HepG2 (cell line): ENCODE measurements around the gene ZNF740. TPM values are rescaled to one million over a fixed set of nuclear protein-coding genes. Genes with fewer than 3 reads are reported as not detected.

Experiments
- ATAC-seq: fragments of 200-7000 bp; cut with Tn5 transposase; 3 replicates; pipeline ENCODE4 v1.9.1; 2020; ENCODE audit warnings: mild to moderate bottlenecking, moderate library complexity
- BruUV-seq: library from RNA; stranded (reverse); fragments of 400-500 nt; replicated peaks from 2 replicates; lab custom pipeline; 2021; lab: Mats Ljungman, UMichigan
- CTCF ChIA-PET: fragments of 300-600 bp; formaldehyde crosslinking; extraction: SDS; loops from one replicate; lab custom pipeline; 2021; ENCODE audit warnings: low total read pairs, inconsistent platforms, low intra/inter-chr PET ratio; lab: Yijun Ruan, JAX
- POLR2A ChIA-PET: fragments of 350-600 bp; sonication (Branson Sonifier 250); formaldehyde crosslinking; loops from one replicate; lab custom pipeline; 2020; ENCODE audit warnings: antibody characterized with exemption, inconsistent platforms; lab: Yijun Ruan, JAX
- DNase-seq: peaks from one replicate; pipeline ENCODE4 v3.0.0-alpha.2; 2015; ENCODE audit warnings: low spot score
- FAIRE-seq: peaks from 3 replicates; lab custom pipeline; 2011; peaks lifted over from hg19 to GRCh38; lab: Jason Lieb, UNC
- H2AFZ ChIP-seq: one replicate; pipeline ENCODE4 v1.6.1; 2011; ENCODE audit warnings: low read length, inconsistent platforms
- H3K27ac ChIP-seq: fragments of 300-600 bp; 3 replicates; pipeline ENCODE4 v1.8.0; 2011; ENCODE audit warnings: mixed run types, mild to moderate bottlenecking, mixed read lengths, low read length, inconsistent platforms; ENCODE audit not compliant: insufficient read depth; ENCODE audit errors: extremely low read length
- H3K27me3 ChIP-seq, 2 experiments: fragments of 200-600 bp in 1 of 2; 2 replicates in 1 of 2; 3 replicates in 1 of 2; pipeline versions ENCODE4 v1.6.0 to v1.8.0; 2011; ENCODE audit warnings: low read length in 2 of 2, mild to moderate bottlenecking in 2 of 2, moderate library complexity in 2 of 2, inconsistent platforms in 1 of 2; ENCODE audit not compliant: insufficient read depth in 2 of 2, control insufficient read depth in 1 of 2
- H3K36me3 ChIP-seq, 2 experiments: fragments of 200-600 bp in 1 of 2; replicated peaks in 1 of 2; 2 replicates in 1 of 2; 3 replicates in 1 of 2; pipeline versions ENCODE4 v1.5.1 to v1.8.0; 2011; ENCODE audit warnings: low read length in 2 of 2, inconsistent platforms in 1 of 2; ENCODE audit not compliant: insufficient read depth in 2 of 2, control insufficient read depth in 1 of 2
- H3K4me1 ChIP-seq: 2 replicates; pipeline ENCODE4 v1.5.1; 2012; ENCODE audit warnings: low read length, inconsistent platforms; ENCODE audit not compliant: insufficient read depth
- H3K4me2 ChIP-seq: 2 replicates; pipeline ENCODE4 v1.6.0; 2011; ENCODE audit warnings: low read depth, low read length, inconsistent platforms
- H3K4me3 ChIP-seq, 3 experiments: fragments of 200-600 bp in 1 of 3; sonication (generic), shearing (Covaris generic) in 1 of 3; replicated peaks in 1 of 3; 2 replicates each; pipeline ENCODE4 v1.5.1; 2011 to 2016; ENCODE audit warnings: low read length in 3 of 3, inconsistent platforms in 2 of 3, low read depth in 2 of 3, mild to moderate bottlenecking in 2 of 3, control low read depth in 1 of 3, mixed read lengths in 1 of 3; ENCODE audit not compliant: insufficient read depth in 1 of 3
- H3K79me2 ChIP-seq: one replicate; pipeline ENCODE4 v1.6.1; 2011; ENCODE audit warnings: low read length, inconsistent platforms; ENCODE audit not compliant: insufficient read depth
- H3K9ac ChIP-seq: 2 replicates; pipeline ENCODE4 v1.6.0; 2011; ENCODE audit warnings: mild to moderate bottlenecking, low read depth, low read length, inconsistent platforms; ENCODE audit not compliant: insufficient read depth
- H3K9me3 ChIP-seq: 2 replicates; pipeline ENCODE4 v1.5.1; 2012; ENCODE audit warnings: mild to moderate bottlenecking, low read length
- H4K20me1 ChIP-seq: 2 replicates; pipeline ENCODE4 v1.6.0; 2011; ENCODE audit warnings: inconsistent platforms, mild to moderate bottlenecking, low read length, moderate library complexity; ENCODE audit not compliant: insufficient read depth
- ARID5B ChIP-seq: IDR thresholded peaks from 2 replicates; pipeline ENCODE4 v1.4.0; 2020; ENCODE audit warnings: mild to moderate bottlenecking, missing genetic modification reagents
- FOXA1 ChIP-seq, 2 experiments: fragments of 450-650 bp in 1 of 2; sonication (generic) in 1 of 2; formaldehyde crosslinking in 1 of 2; IDR thresholded peaks; 2 replicates each; pipeline versions ENCODE4 v1.4.0 to v1.6.1; 2016 to 2020; ENCODE audit warnings: missing genetic modification reagents in 1 of 2
- NR2F6 ChIP-seq, 2 experiments: IDR thresholded peaks; 2 replicates each; pipeline ENCODE4 v1.6.1; 2016; ENCODE audit warnings: antibody characterized with exemption in 1 of 2, mild to moderate bottlenecking in 1 of 2
- SIX1 ChIP-seq: sonication (generic); formaldehyde crosslinking; IDR thresholded peaks from 2 replicates; pipeline ENCODE4 v1.4.0; 2020; ENCODE audit warnings: missing genetic modification reagents, borderline replicate concordance
- SMC3 ChIP-seq: IDR thresholded peaks from 2 replicates; pipeline ENCODE4 v1.6.1; 2011; ENCODE audit warnings: low read length, improper control_type of control experiment
- THYN1 ChIP-seq: sonication (generic); formaldehyde crosslinking; IDR thresholded peaks from 2 replicates; pipeline ENCODE4 v1.8.1; 2023; ENCODE audit warnings: low read depth, mild to moderate bottlenecking, moderate library complexity, missing genetic modification reagents, borderline replicate concordance
- ZFX ChIP-seq: sonication (generic); formaldehyde crosslinking; IDR thresholded peaks from 2 replicates; pipeline ENCODE4 v1.4.0; 2020; ENCODE audit warnings: mild to moderate bottlenecking, low read depth, missing genetic modification reagents, moderate library complexity
- ZNF160 ChIP-seq: sonication (generic); formaldehyde crosslinking; IDR thresholded peaks from 2 replicates; pipeline ENCODE4 v1.8.0; 2022; ENCODE audit warnings: mild to moderate bottlenecking, inconsistent platforms, missing genetic modification reagents
- ZNF468 ChIP-seq: sonication (generic); formaldehyde crosslinking; IDR thresholded peaks from 2 replicates; pipeline ENCODE4 v1.8.0; 2022; ENCODE audit warnings: mild to moderate bottlenecking, moderate library complexity, missing genetic modification reagents
- WGBS: methylation state at CpG from one replicate; pipeline ENCODE4 v1.1.6; 2017; ENCODE audit warnings: low lambda C conversion rate; 5-methylcytosine and 5-hydroxymethylcytosine counted together
- in situ Hi-C: cut with HindIII; loops from 2 replicates; pipeline ENCODE4 v1.10.0; 2017; ENCODE audit warnings: low pct_unique_long_range_greater_than_20kb; ENCODE audit not compliant: extremely low pct_ligation_motif_present
- intact Hi-C: fragments of 100-400 bp; cut with micrococcal nuclease; formaldehyde crosslinking; loops from one replicate; pipeline ENCODE4 v1.10.0; 2022; ENCODE audit not compliant: unreplicated experiment
- polyA plus RNA-seq, 8 experiments: library from polyadenylated mRNA; depleted of rRNA in 3 of 8; stranded (reverse) in 7 of 8; unstranded in 1 of 8; fragments of >200 nt; fragmentation: Illumina TruSeq in 4 of 8; extraction: Trizol in 4 of 8; gene quantifications; 2 replicates each; pipeline versions ENCODE4 v1.2.1 to v1.2.3, GENCODE V29; 2011 to 2016; ENCODE audit warnings: low read depth in 4 of 8, missing spikeins in 1 of 8, mixed read lengths in 1 of 8; ENCODE audit not compliant: insufficient read depth in 1 of 8
- total RNA-seq, 5 experiments: library from RNA; depleted of rRNA; stranded (reverse); fragments of >200 nt; fragmentation: Illumina TruSeq; extraction: Trizol; gene quantifications; 2 replicates each; pipeline ENCODE4 v1.2.3, GENCODE V29; 2016; ENCODE audit warnings: low read depth in 1 of 5
- TF ChIP-seq, protein P1 (sequence below): sonication (generic); formaldehyde crosslinking; conservative IDR thresholded peaks from 2 replicates; pipeline ENCODE4 v1.4.0; 2020; ENCODE audit warnings: mild to moderate bottlenecking, missing genetic modification reagents, moderate library complexity
- TF ChIP-seq, protein P2 (sequence below): sonication (generic); formaldehyde crosslinking; IDR thresholded peaks from 2 replicates; pipeline ENCODE4 v1.9.0; 2021; ENCODE audit warnings: missing genetic modification reagents, mild to moderate bottlenecking, borderline replicate concordance
- TF ChIP-seq, protein P3 (sequence below): sonication (generic); formaldehyde crosslinking; conservative IDR thresholded peaks from 2 replicates; pipeline ENCODE4 v1.4.0; 2020; ENCODE audit warnings: missing genetic modification reagents

The ZNF740 gene
- total and polyA plus RNA-seq, 2 of the 13 experiments (the other 11 are each of a cell fraction or from before 2014, with no cell fraction given): 16.9 to 19.0 TPM

DNA sequence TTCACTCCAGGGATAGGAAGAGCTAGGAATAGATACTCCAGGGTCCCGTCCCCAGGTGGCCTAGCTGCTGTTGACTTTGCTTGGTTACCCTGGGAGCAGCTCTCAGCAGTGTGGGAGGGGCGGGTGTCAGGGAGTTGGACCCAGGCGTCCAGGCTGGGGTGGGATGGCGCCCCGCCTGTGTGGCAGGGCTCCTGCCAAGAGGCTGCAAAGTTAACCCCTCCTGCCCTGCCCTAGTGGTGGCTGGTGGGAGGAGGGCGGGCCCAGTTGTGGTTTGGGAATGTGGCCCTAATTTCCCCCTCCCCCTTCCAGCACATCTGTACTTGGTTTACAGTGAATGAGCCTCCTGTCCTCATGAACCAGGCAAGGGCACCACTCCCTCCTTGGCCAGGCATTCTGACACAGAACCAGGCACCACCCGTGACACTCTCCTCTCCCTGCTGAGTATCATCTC lies 53.2 kb downstream of the ZNF740 start (continued):
- TF ChIP-seq FOXA1 (IDR thresholded peaks at IDR 0.05): no peak
- peak; percentile 12; the same call in 1 of the 2 replicates for TF ChIP-seq FOXA1 (CRISPR knock-in tag; IDR thresholded peaks at IDR 0.05)
- no peak for TF ChIP-seq ZFX (CRISPR knock-in tag)
- TF ChIP-seq, protein P1, sequence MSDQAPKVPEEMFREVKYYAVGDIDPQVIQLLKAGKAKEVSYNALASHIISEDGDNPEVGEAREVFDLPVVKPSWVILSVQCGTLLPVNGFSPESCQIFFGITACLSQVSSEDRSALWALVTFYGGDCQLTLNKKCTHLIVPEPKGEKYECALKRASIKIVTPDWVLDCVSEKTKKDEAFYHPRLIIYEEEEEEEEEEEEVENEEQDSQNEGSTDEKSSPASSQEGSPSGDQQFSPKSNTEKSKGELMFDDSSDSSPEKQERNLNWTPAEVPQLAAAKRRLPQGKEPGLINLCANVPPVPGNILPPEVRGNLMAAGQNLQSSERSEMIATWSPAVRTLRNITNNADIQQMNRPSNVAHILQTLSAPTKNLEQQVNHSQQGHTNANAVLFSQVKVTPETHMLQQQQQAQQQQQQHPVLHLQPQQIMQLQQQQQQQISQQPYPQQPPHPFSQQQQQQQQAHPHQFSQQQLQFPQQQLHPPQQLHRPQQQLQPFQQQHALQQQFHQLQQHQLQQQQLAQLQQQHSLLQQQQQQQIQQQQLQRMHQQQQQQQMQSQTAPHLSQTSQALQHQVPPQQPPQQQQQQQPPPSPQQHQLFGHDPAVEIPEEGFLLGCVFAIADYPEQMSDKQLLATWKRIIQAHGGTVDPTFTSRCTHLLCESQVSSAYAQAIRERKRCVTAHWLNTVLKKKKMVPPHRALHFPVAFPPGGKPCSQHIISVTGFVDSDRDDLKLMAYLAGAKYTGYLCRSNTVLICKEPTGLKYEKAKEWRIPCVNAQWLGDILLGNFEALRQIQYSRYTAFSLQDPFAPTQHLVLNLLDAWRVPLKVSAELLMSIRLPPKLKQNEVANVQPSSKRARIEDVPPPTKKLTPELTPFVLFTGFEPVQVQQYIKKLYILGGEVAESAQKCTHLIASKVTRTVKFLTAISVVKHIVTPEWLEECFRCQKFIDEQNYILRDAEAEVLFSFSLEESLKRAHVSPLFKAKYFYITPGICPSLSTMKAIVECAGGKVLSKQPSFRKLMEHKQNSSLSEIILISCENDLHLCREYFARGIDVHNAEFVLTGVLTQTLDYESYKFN (CRISPR knock-in tag): no peak
- TF ChIP-seq SIX1 (CRISPR knock-in tag): no peak
- TF ChIP-seq NR2F6 (IDR thresholded peaks at IDR 0.05): no peak
- no peak for TF ChIP-seq NR2F6 (CRISPR knock-in tag; IDR thresholded peaks at IDR 0.05)
- TF ChIP-seq THYN1 (CRISPR knock-in tag): no peak

DNA sequence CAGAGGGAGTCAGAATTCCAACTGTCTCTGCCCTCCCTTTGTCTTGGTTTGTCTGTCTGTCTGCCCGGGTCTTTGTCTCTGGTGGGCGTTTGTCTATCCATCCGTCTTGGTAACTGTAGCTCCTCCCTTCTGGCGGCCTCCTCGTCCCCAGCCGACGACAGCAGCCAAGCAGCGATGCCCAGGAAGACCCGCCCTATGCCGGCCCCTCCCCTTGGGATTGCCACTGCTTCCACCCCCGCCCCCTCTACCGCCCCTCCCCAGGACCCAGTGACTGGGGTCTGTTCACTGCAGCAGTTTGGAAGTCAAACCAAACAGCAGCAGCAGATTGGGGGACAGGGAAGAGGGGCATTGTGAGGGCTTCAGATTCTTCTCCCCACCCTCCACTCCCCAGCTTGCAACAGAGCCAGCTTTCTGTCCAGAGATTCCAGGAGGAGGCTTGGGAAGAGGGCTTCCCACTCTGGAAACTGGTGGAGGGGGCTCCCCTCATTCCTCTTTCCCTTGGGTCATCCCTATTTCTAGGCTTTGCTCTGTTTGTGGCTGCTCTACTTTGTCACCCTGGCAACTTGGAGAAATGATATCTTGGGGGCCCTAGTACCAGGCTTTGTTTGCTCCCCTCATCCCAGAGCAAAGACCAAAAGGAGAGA lies 53.9 kb downstream of the ZNF740 start:
- BruUV-seq: no TSS peak
- Histone ChIP-seq H3K9me3 (no peaks in the 10 kb centered on the region), H3K9ac (no peak overlapping the region), H3K4me1 (peaks cover 38% of the 10 kb centered on the region), H3K4me2 (peak overlapping the region; percentile 40; the same call in 1 of the 2 replicates), H2AFZ (no peak overlapping the region), H4K20me1 (no peaks in the 10 kb centered on the region), H3K4me3 (no peak overlapping the region), H3K36me3 (no peaks in the 10 kb centered on the region), H3K79me2 (no peaks in the 10 kb centered on the region), H3K27ac (no peak overlapping the region), H3K27me3 (peaks cover 10 to 54% of the 10 kb centered on the region in 2 experiments)
- ChIA-PET CTCF (no interaction called here), POLR2A (interaction anchor here (0.6 kb wide), 1 partner anchor 523 kb away, joined by 3 read pairs; no protein-coding TSS in a partner anchor)
- intact Hi-C loops: no loop called here
- FAIRE-seq: no peak
- no peak for DNase-seq
- 0% methylated on average over 8 of the region's 12 CpGs for WGBS
- no peak for ATAC-seq
- in situ Hi-C loops: no loop called here
- TF ChIP-seq ARID5B (CRISPR knock-in tag): no peak
- TF ChIP-seq, protein P2, sequence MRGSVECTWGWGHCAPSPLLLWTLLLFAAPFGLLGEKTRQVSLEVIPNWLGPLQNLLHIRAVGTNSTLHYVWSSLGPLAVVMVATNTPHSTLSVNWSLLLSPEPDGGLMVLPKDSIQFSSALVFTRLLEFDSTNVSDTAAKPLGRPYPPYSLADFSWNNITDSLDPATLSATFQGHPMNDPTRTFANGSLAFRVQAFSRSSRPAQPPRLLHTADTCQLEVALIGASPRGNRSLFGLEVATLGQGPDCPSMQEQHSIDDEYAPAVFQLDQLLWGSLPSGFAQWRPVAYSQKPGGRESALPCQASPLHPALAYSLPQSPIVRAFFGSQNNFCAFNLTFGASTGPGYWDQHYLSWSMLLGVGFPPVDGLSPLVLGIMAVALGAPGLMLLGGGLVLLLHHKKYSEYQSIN: no peak
- no peak for TF ChIP-seq ZNF468 (CRISPR knock-in tag)
- no peak for TF ChIP-seq SMC3
- no peak for TF ChIP-seq ZNF160 (CRISPR knock-in tag)
- TF ChIP-seq, protein P3, sequence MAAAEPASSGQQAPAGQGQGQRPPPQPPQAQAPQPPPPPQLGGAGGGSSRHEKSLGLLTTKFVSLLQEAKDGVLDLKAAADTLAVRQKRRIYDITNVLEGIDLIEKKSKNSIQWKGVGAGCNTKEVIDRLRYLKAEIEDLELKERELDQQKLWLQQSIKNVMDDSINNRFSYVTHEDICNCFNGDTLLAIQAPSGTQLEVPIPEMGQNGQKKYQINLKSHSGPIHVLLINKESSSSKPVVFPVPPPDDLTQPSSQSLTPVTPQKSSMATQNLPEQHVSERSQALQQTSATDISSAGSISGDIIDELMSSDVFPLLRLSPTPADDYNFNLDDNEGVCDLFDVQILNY: no peak
